Endodermal cell (in vitro differentiated cells): ENCODE measurements around the gene ANKIB1. TPM values are rescaled to one million over a fixed set of nuclear protein-coding genes. Genes with fewer than 3 reads are reported as not detected.

ENCODE experiments used
- DNase-seq: peaks from one replicate; pipeline ENCODE4 v3.0.0-alpha.2; 2017
- H3K27ac ChIP-seq: 2 replicates; pipeline ENCODE4 v1.5.1; 2013; ENCODE audit warnings: mild to moderate bottlenecking, low read depth, low read length, moderate library complexity
- H3K27me3 ChIP-seq: 2 replicates; pipeline ENCODE4 v1.6.1; 2013; ENCODE audit warnings: mild to moderate bottlenecking, low read length, moderate library complexity; ENCODE audit not compliant: insufficient read depth, control insufficient read depth, poor library complexity, severe bottlenecking
- H3K36me3 ChIP-seq: 2 replicates; pipeline ENCODE4 v1.7.0; 2013; ENCODE audit warnings: mild to moderate bottlenecking, low read length, moderate library complexity; ENCODE audit not compliant: control insufficient read depth, insufficient read depth
- H3K4me1 ChIP-seq: one replicate; pipeline ENCODE4 v1.7.0; 2013; ENCODE audit warnings: low read length; ENCODE audit not compliant: control insufficient read depth, insufficient read depth
- H3K4me3 ChIP-seq: 2 replicates; pipeline ENCODE4 v1.5.1; 2013; ENCODE audit warnings: mild to moderate bottlenecking, low read length, moderate library complexity
- H3K9ac ChIP-seq: 2 replicates; pipeline ENCODE4 v1.6.1; 2013; ENCODE audit warnings: mild to moderate bottlenecking, low read length, moderate library complexity; ENCODE audit not compliant: poor library complexity, severe bottlenecking; ENCODE audit errors: extremely low read depth
- H3K9me3 ChIP-seq: 2 replicates; pipeline ENCODE4 v1.6.1; 2013; ENCODE audit warnings: mild to moderate bottlenecking, low read length, moderate library complexity; ENCODE audit not compliant: control insufficient read depth
- H3K27ac Mint-ChIP-seq: 2 replicates; pipeline ENCODE4 v1.8.0; 2020; ENCODE audit warnings: mixed read lengths
- H3K27me3 Mint-ChIP-seq: 2 replicates; pipeline ENCODE4 v1.8.0; 2021; ENCODE audit warnings: mild to moderate bottlenecking, mixed read lengths; ENCODE audit not compliant: insufficient read depth
- H3K36me3 Mint-ChIP-seq: 2 replicates; pipeline ENCODE4 v1.8.0; 2020; ENCODE audit warnings: low read depth, mixed read lengths
- H3K4me1 Mint-ChIP-seq: 2 replicates; pipeline ENCODE4 v1.8.0; 2020; ENCODE audit warnings: mixed read lengths
- H3K4me3 Mint-ChIP-seq: 2 replicates; pipeline ENCODE4 v1.8.0; 2020; ENCODE audit warnings: mild to moderate bottlenecking, moderate library complexity, mixed read lengths
- H3K9me3 Mint-ChIP-seq: 2 replicates; pipeline ENCODE4 v1.8.0; 2020; ENCODE audit warnings: mild to moderate bottlenecking, mixed read lengths
- CTCF ChIP-seq: fragments of 200-600 bp; sonication (generic); conservative IDR thresholded peaks from 2 replicates; pipeline ENCODE4 v1.5.0; 2021; ENCODE audit warnings: antibody characterized with exemption, mild to moderate bottlenecking
- WGBS, 2 experiments: methylation state at CpG; one replicate each; pipeline versions ENCODE4 v1.1.5 to v1.1.7; 2013; ENCODE audit warnings: missing lambda C conversion rate in 2 of 2, mixed read lengths in 1 of 2; ENCODE audit not compliant: insufficient coverage in 1 of 2, insufficient read length in 1 of 2; 5-methylcytosine and 5-hydroxymethylcytosine counted together
- total RNA-seq, 2 donors: library from RNA; stranded (reverse); fragmentation: NEBNext Ultra II Directional in 1 of 2; extraction: Animal tissue kit (Norgen Biotek cat#: 25700) in 1 of 2; gene quantifications; 2 replicates in 1 of 2; 3 replicates in 1 of 2; pipeline ENCODE4 v1.2.1, GENCODE V29; 2021

The ANKIB1 gene
- total RNA-seq, 2 donors from 2014 or later, result 51.4 to 60.7 TPM

- no peak for TF ChIP-seq CTCF
- Mint-ChIP-seq H3K36me3 (peaks cover 65% of the 10 kb centered on the region), H3K4me1 (no peaks in the 10 kb centered on the region), H3K4me3 (no peak overlapping the region), H3K9me3 (peaks cover 13% of the 10 kb centered on the region), H3K27ac (no peak overlapping the region), H3K27me3 (no peaks in the 10 kb centered on the region)
- peaks cover 79% of the 10 kb centered on the region for H3K36me3 ChIP-seq
- no peak overlapping the region for H3K27ac ChIP-seq
- no peak for DNase-seq
- H3K4me3 ChIP-seq, result no peak overlapping the region
- H3K27me3 ChIP-seq, result no peaks in the 10 kb centered on the region
- H3K4me1 ChIP-seq, result no peaks in the 10 kb centered on the region
- H3K9ac ChIP-seq, result no peak overlapping the region
- peaks cover 14% of the 10 kb centered on the region for H3K9me3 ChIP-seq
- 96% methylated on average over 4 of the region's 4 CpGs; no CpG with 5 or more reads in 1 of the 2 experiments for WGBS, 2 experiments
These were observed 18.8 kb upstream of the ANKIB1 start for GRCh38 chr7:92226981-92227380.

GRCh38 chr7:92228100-92228499 is 17.7 kb upstream of the ANKIB1 start:
- H3K27me3 ChIP-seq, result no peaks in the 10 kb centered on the region
- H3K27ac Mint-ChIP-seq, result no peak overlapping the region
- no peak overlapping the region for H3K27ac ChIP-seq
- H3K36me3 ChIP-seq, result peaks cover 74% of the 10 kb centered on the region
- H3K9me3 Mint-ChIP-seq, result peaks cover 13% of the 10 kb centered on the region
- WGBS, 2 experiments, result 93 to 100% methylated on average over 1 to 2 of the region's 2 CpGs
- peaks cover 14% of the 10 kb centered on the region for H3K9me3 ChIP-seq
- no peaks in the 10 kb centered on the region for H3K4me1 Mint-ChIP-seq
- no peak overlapping the region for H3K4me3 ChIP-seq
- DNase-seq, result no peak
- H3K36me3 Mint-ChIP-seq, result peaks cover 72% of the 10 kb centered on the region
- no peak overlapping the region for H3K4me3 Mint-ChIP-seq
- H3K9ac ChIP-seq, result no peak overlapping the region
- TF ChIP-seq CTCF, result no peak
- no peaks in the 10 kb centered on the region for H3K4me1 ChIP-seq
- no peaks in the 10 kb centered on the region for H3K27me3 Mint-ChIP-seq

- Histone ChIP-seq H3K27me3 (no peaks in the 10 kb centered on the region), H3K27ac (no peak overlapping the region), H3K36me3 (peaks cover 75% of the 10 kb centered on the region), H3K9ac (no peak overlapping the region), H3K9me3 (peaks cover 14% of the 10 kb centered on the region), H3K4me3 (no peak overlapping the region), H3K4me1 (no peaks in the 10 kb centered on the region)
- no peaks in the 10 kb centered on the region for H3K27me3 Mint-ChIP-seq
- 88 to 95% methylated on average over 2 of the region's 2 CpGs for WGBS, 2 experiments
- H3K4me3 Mint-ChIP-seq, result no peak overlapping the region
- peaks cover 74% of the 10 kb centered on the region for H3K36me3 Mint-ChIP-seq
- peaks cover 13% of the 10 kb centered on the region for H3K9me3 Mint-ChIP-seq
- DNase-seq, result no peak
- no peaks in the 10 kb centered on the region for H3K4me1 Mint-ChIP-seq
- no peak for TF ChIP-seq CTCF
- no peak overlapping the region for H3K27ac Mint-ChIP-seq
These were observed 17.0 kb upstream of the ANKIB1 start for GRCh38 chr7:92228742-92229141.
